Fibroblast of mammary gland (primary cell): ENCODE measurements around the gene MZB1.
"Not testable (repeated sequence)": the region's sequence is repeated elsewhere in the genome, so short reads cannot be mapped to it uniquely, and the experiment has no call there.

Experiments used
- DNase-seq: peaks from one replicate; pipeline ENCODE4 v3.0.0-alpha.2; 2010; ENCODE audit warnings: low read depth
- H3K4me3 ChIP-seq: 2 replicates; pipeline ENCODE4 v1.5.1; 2011; ENCODE audit warnings: low read depth, mild to moderate bottlenecking, low read length, moderate library complexity; ENCODE audit not compliant: control insufficient read depth
- TF ChIP-seq, protein P1 (sequence below): conservative IDR thresholded peaks from 2 replicates; pipeline ENCODE4 v1.5.1; 2011; ENCODE audit warnings: low read depth, low read length, inconsistent platforms; ENCODE audit not compliant: control insufficient read depth, insufficient read depth

MZB1 gene

GRCh38 chr5:139392678-139393496 lies 3.2 kb upstream of the MZB1 start:
- peak; percentile 52 for DNase-seq
- TF ChIP-seq, protein P1, sequence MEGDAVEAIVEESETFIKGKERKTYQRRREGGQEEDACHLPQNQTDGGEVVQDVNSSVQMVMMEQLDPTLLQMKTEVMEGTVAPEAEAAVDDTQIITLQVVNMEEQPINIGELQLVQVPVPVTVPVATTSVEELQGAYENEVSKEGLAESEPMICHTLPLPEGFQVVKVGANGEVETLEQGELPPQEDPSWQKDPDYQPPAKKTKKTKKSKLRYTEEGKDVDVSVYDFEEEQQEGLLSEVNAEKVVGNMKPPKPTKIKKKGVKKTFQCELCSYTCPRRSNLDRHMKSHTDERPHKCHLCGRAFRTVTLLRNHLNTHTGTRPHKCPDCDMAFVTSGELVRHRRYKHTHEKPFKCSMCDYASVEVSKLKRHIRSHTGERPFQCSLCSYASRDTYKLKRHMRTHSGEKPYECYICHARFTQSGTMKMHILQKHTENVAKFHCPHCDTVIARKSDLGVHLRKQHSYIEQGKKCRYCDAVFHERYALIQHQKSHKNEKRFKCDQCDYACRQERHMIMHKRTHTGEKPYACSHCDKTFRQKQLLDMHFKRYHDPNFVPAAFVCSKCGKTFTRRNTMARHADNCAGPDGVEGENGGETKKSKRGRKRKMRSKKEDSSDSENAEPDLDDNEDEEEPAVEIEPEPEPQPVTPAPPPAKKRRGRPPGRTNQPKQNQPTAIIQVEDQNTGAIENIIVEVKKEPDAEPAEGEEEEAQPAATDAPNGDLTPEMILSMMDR, result peak; percentile 40
- H3K4me3 ChIP-seq, result peak overlapping the region; percentile 26

- TF ChIP-seq, protein P1, result no peak
- DNase-seq, result no peak
- no peak overlapping the region for H3K4me3 ChIP-seq
Observed at GRCh38 chr5:139392324-139392677, 2.6 kb upstream of the MZB1 start.

DNA sequence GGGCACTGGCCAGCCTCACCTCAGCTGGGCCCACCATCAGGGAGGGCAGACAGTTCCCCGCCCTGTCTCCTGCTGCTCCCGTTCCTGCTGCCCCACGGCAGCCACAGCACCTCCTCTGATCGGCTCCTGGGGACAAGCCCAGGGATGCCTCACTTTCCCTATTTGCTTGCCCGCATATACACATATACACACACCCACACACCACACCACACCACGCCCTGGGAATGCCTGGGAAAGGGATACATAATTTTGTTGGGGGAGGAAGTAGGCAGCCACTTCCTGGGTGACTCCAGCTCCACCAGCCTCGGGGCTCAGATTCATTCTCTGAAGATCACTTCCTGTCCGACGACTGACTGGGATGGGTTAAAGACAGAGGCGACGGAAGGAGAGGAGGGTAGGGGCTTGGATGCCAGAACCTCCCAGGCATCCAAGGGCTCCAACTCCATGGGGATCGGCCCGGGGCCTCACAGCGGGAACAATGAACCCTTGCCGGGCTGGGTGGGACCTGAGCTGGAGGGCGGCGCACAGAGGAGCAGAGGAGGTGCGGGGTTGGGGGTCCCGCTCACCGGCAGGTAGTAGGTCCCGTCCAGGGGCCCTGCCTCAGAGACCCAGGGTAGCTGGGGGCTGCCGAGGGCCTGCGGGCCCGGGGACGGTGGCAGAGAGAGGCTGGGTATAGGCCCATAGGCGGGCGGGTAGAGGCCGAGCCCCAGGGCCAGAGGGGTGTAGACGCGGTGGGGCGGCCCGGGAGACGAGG lies 2.0 kb upstream of the MZB1 start:
- TF ChIP-seq, protein P1, result no peak
- H3K4me3 ChIP-seq, result peak overlapping the region; percentile 1
- peak; percentile 46 for DNase-seq

GRCh38 chr5:139390639-139391569 lies 1.2 kb upstream of the MZB1 start:
- no peak for DNase-seq
- TF ChIP-seq, protein P1, result no peak

DNA sequence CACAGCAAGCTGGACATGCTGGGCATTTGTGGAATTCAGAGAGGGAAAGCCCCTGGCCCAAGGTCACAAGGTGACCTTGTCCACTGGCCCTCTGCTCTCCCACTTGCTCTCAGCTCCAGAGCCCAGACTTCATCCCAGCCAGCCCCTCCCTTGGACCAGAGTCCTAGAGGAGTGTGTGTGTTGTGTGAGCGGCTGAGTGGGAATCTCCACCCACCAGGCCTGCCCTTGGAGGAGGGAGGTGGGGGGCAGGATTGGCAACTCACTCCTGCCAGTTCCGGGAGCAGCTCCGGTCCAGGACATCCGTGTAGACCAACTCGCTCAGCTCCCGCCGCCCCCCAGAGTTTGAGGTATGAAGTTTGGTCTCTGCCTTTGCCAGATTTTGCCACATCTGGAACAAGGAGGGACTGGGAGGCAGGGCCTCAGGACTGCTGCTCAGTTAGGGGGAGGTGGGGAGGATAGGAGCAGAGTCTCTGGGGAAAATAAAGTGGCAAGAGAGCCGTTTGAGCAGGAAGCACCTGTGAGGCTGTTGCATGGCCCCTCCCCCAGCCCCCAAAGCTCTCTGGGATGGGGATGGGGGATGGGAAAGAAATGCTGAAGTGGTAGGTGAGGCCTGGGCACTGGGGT lies 1.4 kb downstream of the MZB1 start:
- TF ChIP-seq, protein P1, result no peak
- H3K4me3 ChIP-seq, result no peak overlapping the region
- DNase-seq, result no peak

More at GRCh38 chr5:139390639-139391569, 1.2 kb upstream of the MZB1 start:
- H3K4me3 ChIP-seq, result no peak overlapping the region

- DNase-seq, result no peak
- TF ChIP-seq, protein P1, result no peak
- no peak overlapping the region for H3K4me3 ChIP-seq
Observed at GRCh38 chr5:139387611-139388197, 2.0 kb downstream of the MZB1 start.

DNA sequence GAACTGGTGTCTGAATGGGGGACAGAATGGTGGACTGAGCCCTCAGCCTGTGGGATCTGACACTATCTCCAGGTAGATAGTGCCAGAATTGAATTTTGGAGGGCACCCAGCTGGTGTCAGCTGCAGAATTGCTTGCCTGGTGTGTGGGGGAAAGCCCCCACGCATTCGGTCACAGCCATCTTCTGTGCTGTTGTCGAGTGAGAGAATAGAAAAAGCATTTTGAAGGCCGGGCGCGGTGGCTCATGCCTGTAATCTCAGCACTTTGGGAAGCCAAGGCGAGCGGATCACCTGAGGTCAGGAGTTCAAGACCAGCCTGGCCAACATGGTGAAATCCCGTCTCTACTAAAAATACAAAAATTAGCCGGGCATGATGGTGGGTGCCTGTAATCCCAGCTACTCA lies 2.8 kb downstream of the MZB1 start:
- H3K4me3 ChIP-seq, DNase-seq: not testable (repeated sequence)
